ENCODE data around the gene LDB1. TPM values are rescaled to one million over a fixed set of nuclear protein-coding genes. Genes with fewer than 3 reads are reported as not detected.

Gene LDB1
- total RNA-seq, 2 experiments from 2014 or later = 116 to 117 TPM

GRCh38 chr10:102118867-102119266 lies 1.3 kb downstream of the LDB1 start:
- intact Hi-C loops (cut with DNase I, micrococcal nuclease) = loop anchor here (2.0 to 5.0 kb wide), 5 partner anchors 33 to 287 kb away; partner anchors contain the start of genes HPS6 (in 2 of the 2), KCNIP2 (in 1 of the 2) and NOLC1 (in 1 of the 2)
- peak overlapping the region; percentile 89 for H3K4me3 Mint-ChIP-seq
- no peak for TF ChIP-seq CTCF (IDR thresholded peaks at IDR 0.05)
- H3K27me3 Mint-ChIP-seq = no peaks in the 10 kb centered on the region
- peaks cover 66% of the 10 kb centered on the region for H3K4me1 ChIP-seq (ENCODE audit: insufficient read depth, low read length)
- DNase-seq (peak in 3 of 14 experiments; percentile 19 to 41 (median 20)), ATAC-seq (ENCODE audit: poor library complexity) (no peak)
- peaks cover 64% of the 10 kb centered on the region for H3K4me1 Mint-ChIP-seq (ENCODE audit: low read depth)
- ChIA-PET POLR2A (interaction anchor here (1.1 to 1.6 kb wide), 4 partner anchors 13 to 332 kb away, joined by 3 to 8 read pairs (median 4); partner anchors contain the start of genes C10orf95, OGA and PPRC1), CTCF (interaction anchor here (1.2 to 1.4 kb wide), 4 partner anchors 14 to 278 kb away, joined by 3 to 6 read pairs (median 4); partner anchors contain the start of gene PPRC1)
- H3K4me3 ChIP-seq (ENCODE audit: low read length) = peak overlapping the region; percentile 74
- H3K27me3 ChIP-seq (ENCODE audit: control insufficient read depth in 1 of 2, insufficient read depth in 2 of 2, low read length in 2 of 2) = no peaks in the 10 kb centered on the region
- peaks cover 12% of the 10 kb centered on the region for H3K36me3 Mint-ChIP-seq (ENCODE audit: low read depth)
- H3K9me3 ChIP-seq (ENCODE audit: control insufficient read depth in 1 of 2, insufficient read depth in 1 of 2, low read length in 2 of 2) = no peaks in the 10 kb centered on the region
- H3K27ac ChIP-seq (ENCODE audit: low read depth in 1 of 2, low read length in 2 of 2) = peak overlapping the region; percentile 88 to 96
- no peaks in the 10 kb centered on the region for H3K36me3 ChIP-seq (ENCODE audit: insufficient read depth, low read length)
- no peaks in the 10 kb centered on the region for H3K9me3 Mint-ChIP-seq
- peak overlapping the region; percentile 89 for H3K27ac Mint-ChIP-seq

- Histone ChIP-seq H3K4me1 (ENCODE audit: insufficient read depth, low read length) (peaks cover 79% of the 10 kb centered on the region), H3K9me3 (ENCODE audit: control insufficient read depth in 1 of 2, insufficient read depth in 1 of 2, low read length in 2 of 2) (no peaks in the 10 kb centered on the region), H3K36me3 (ENCODE audit: insufficient read depth, low read length) (no peaks in the 10 kb centered on the region), H3K4me3 (ENCODE audit: low read length) (peak overlapping the region; percentile 74), H3K27ac (ENCODE audit: low read depth in 1 of 2, low read length in 2 of 2) (peak overlapping the region; percentile 88 to 96), H3K27me3 (ENCODE audit: control insufficient read depth in 1 of 2, insufficient read depth in 2 of 2, low read length in 2 of 2) (no peaks in the 10 kb centered on the region)
- CTCF ChIA-PET = interaction anchor here (1.2 to 1.4 kb wide), 4 partner anchors 15 to 277 kb away, joined by 3 to 6 read pairs (median 4); partner anchors contain the start of gene PPRC1
- Mint-ChIP-seq H3K27ac (peak overlapping the region; percentile 89), H3K27me3 (no peaks in the 10 kb centered on the region), H3K36me3 (ENCODE audit: low read depth) (peaks cover 20% of the 10 kb centered on the region), H3K4me1 (ENCODE audit: low read depth) (peaks cover 77% of the 10 kb centered on the region), H3K4me3 (peak overlapping the region; percentile 89), H3K9me3 (no peaks in the 10 kb centered on the region)
- POLR2A ChIA-PET = interaction anchor here (0.5 to 1.7 kb wide), 5 partner anchors 13 to 524 kb away, joined by 3 to 4 read pairs (median 3); partner anchors contain the start of genes HPS6 and OGA
- DNase-seq (peak; percentile 42 to 88 (median 64)), ATAC-seq (ENCODE audit: poor library complexity) (peak; percentile 61)
- intact Hi-C loops (cut with DNase I, micrococcal nuclease) = loop anchor here (1.0 to 5.0 kb wide), 6 partner anchors 15 to 285 kb away; partner anchors contain the start of genes HPS6 (in 2 of the 2), KCNIP2 (in 1 of the 2) and NOLC1 (in 1 of the 2)
- no peak for TF ChIP-seq CTCF (IDR thresholded peaks at IDR 0.05)
Measured at GRCh38 chr10:102117391-102118159, 2.6 kb downstream of the LDB1 start.

GRCh38 chr10:102116656-102117055 lies 3.5 kb downstream of the LDB1 start:
- peak overlapping the region; percentile 89 for H3K4me3 Mint-ChIP-seq
- H3K27ac Mint-ChIP-seq = peak overlapping the region; percentile 89
- Histone ChIP-seq H3K4me1 (ENCODE audit: insufficient read depth, low read length) (peaks cover 85% of the 10 kb centered on the region), H3K9me3 (ENCODE audit: control insufficient read depth in 1 of 2, insufficient read depth in 1 of 2, low read length in 2 of 2) (no peaks in the 10 kb centered on the region), H3K36me3 (ENCODE audit: insufficient read depth, low read length) (peaks cover 3% of the 10 kb centered on the region), H3K27me3 (ENCODE audit: control insufficient read depth in 1 of 2, insufficient read depth in 2 of 2, low read length in 2 of 2) (no peaks in the 10 kb centered on the region), H3K27ac (ENCODE audit: low read depth in 1 of 2, low read length in 2 of 2) (peak overlapping the region; percentile 88 to 96), H3K4me3 (ENCODE audit: low read length) (peak overlapping the region; percentile 74)
- no peaks in the 10 kb centered on the region for H3K9me3 Mint-ChIP-seq
- peaks cover 80% of the 10 kb centered on the region for H3K4me1 Mint-ChIP-seq (ENCODE audit: low read depth)
- intact Hi-C loops (cut with DNase I, micrococcal nuclease) = loop anchor here (1.0 to 5.0 kb wide), 5 partner anchors 16 to 284 kb away; partner anchors contain the start of genes HPS6 (in 1 of the 2), KCNIP2 (in 1 of the 2) and NOLC1 (in 1 of the 2)
- H3K36me3 Mint-ChIP-seq (ENCODE audit: low read depth) = peaks cover 27% of the 10 kb centered on the region
- TF ChIP-seq CTCF (IDR thresholded peaks at IDR 0.05) = no peak
- ChIA-PET POLR2A (interaction anchor here (1.0 to 1.7 kb wide), 4 partner anchors 48 to 525 kb away, joined by 3 read pairs; partner anchors contain the start of gene HPS6), CTCF (no interaction called here)
- no peaks in the 10 kb centered on the region for H3K27me3 Mint-ChIP-seq
- ATAC-seq (ENCODE audit: poor library complexity) (no peak), DNase-seq (no peak)
